GM23248 (cell line): ENCODE data around the gene ZNF467.

Experiments used
- EZH2 ChIP-seq: fragments of 200-600 bp; sonication (generic); IDR thresholded peaks from 2 replicates; pipeline ENCODE4 v1.6.1; 2018; ENCODE audit warnings: antibody characterized with exemption, mild to moderate bottlenecking; ENCODE audit not compliant: insufficient read depth, poor library complexity, severe bottlenecking
- EZH2phosphoT487 ChIP-seq: fragments of 200-600 bp; sonication (generic); IDR thresholded peaks from 2 replicates; pipeline ENCODE4 v1.6.1; 2018; ENCODE audit warnings: antibody characterized with exemption, moderate library complexity, mild to moderate bottlenecking, low read depth; ENCODE audit not compliant: insufficient read depth

DNA sequence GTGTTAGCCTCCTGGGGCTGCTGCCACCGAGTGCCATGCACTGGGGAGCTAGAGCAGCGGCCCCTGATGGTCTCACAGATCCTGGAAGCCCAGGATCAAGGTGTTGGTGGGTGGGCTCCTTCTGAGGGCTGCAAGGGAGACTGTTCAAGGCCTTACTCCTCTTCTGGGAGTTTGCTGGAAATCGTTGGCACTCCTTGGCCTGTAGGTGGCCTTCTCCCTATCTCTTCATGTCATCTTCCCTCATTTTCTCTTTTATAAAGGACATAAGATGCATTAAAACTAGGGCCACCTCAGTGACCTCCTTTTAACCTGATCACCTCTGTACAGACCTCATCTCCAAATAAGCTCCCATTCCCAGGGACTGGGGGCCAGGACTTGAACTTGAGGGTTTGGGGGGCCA lies 37.8 kb upstream of the ZNF467 start:
- TF ChIP-seq EZH2 = no peak
- TF ChIP-seq EZH2phosphoT487 = no peak
